PFSK-1 (cell line): Measurements from ENCODE around the gene STRN.

Source experiments
- FOXP2 ChIP-seq: optimal IDR thresholded peaks from 2 replicates; pipeline ENCODE3; 2011; ENCODE audit warnings: borderline replicate concordance, control low read depth, inconsistent platforms; ENCODE audit not compliant: insufficient read depth; ENCODE audit errors: extremely low read length, extremely low read depth
- POLR2AphosphoS5 ChIP-seq: IDR thresholded peaks from 2 replicates; pipeline ENCODE4 v1.6.1; 2012; ENCODE audit warnings: low read depth, mild to moderate bottlenecking, control low read depth, low read length, moderate library complexity
- TF ChIP-seq, protein P1 (sequence below), 2 experiments: IDR thresholded peaks; 2 replicates each; pipeline versions ENCODE4 v1.6.1 to v1.8.0; 2011 to 2012; ENCODE audit warnings: low read depth in 2 of 2, low read length in 2 of 2, control low read depth in 1 of 2, inconsistent platforms in 1 of 2, mild to moderate bottlenecking in 1 of 2, moderate library complexity in 1 of 2; ENCODE audit not compliant: insufficient read depth in 1 of 2

DNA sequence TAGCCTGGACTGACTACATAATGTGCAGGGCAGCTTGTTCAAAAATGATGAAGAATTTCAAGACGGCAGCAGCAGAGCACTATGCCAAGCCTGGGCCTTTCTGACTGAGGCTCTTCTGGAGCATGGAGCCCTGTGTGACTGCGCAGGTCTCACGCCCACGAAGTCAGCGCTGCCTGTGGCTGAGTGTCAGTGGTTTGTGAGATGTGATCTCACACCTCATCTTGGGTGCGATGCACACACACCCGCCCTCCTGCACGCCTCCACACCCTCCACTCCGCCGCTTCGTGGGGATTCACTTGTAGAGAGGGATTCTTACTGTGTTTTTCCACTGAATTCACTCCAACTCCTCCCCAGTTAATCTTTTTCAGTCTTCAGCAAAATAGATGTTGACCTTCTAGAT lies 166.0 kb downstream of the STRN start:
- no peak for TF ChIP-seq POLR2AphosphoS5
- TF ChIP-seq, protein P1, sequence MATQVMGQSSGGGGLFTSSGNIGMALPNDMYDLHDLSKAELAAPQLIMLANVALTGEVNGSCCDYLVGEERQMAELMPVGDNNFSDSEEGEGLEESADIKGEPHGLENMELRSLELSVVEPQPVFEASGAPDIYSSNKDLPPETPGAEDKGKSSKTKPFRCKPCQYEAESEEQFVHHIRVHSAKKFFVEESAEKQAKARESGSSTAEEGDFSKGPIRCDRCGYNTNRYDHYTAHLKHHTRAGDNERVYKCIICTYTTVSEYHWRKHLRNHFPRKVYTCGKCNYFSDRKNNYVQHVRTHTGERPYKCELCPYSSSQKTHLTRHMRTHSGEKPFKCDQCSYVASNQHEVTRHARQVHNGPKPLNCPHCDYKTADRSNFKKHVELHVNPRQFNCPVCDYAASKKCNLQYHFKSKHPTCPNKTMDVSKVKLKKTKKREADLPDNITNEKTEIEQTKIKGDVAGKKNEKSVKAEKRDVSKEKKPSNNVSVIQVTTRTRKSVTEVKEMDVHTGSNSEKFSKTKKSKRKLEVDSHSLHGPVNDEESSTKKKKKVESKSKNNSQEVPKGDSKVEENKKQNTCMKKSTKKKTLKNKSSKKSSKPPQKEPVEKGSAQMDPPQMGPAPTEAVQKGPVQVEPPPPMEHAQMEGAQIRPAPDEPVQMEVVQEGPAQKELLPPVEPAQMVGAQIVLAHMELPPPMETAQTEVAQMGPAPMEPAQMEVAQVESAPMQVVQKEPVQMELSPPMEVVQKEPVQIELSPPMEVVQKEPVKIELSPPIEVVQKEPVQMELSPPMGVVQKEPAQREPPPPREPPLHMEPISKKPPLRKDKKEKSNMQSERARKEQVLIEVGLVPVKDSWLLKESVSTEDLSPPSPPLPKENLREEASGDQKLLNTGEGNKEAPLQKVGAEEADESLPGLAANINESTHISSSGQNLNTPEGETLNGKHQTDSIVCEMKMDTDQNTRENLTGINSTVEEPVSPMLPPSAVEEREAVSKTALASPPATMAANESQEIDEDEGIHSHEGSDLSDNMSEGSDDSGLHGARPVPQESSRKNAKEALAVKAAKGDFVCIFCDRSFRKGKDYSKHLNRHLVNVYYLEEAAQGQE (IDR thresholded peaks at IDR 0.05; ENCODE audit: insufficient read depth in 1 of 2, low read depth in 2 of 2, low read length in 2 of 2) = no peak
- no peak for TF ChIP-seq FOXP2
